Kidney (tissue), 14 donors: ENCODE measurements around the gene ARHGAP26. TPM values are rescaled to one million over a fixed set of nuclear protein-coding genes. Genes with fewer than 3 reads are reported as not detected.

Source experiments
- DNase-seq, 5 donors: peaks; one replicate each; pipeline ENCODE4 v3.0.0-alpha.2; 2013 to 2020
- FAIRE-seq: peaks from 2 replicates; lab custom pipeline; 2012; peaks lifted over from hg19 to GRCh38; lab: Jason Lieb, UNC
- H3K27ac ChIP-seq, 2 donors: one replicate each; pipeline ENCODE4 v1.7.0; 2013; ENCODE audit warnings: low read depth in 2 of 2, low read length in 2 of 2, inconsistent platforms in 1 of 2
- H3K27me3 ChIP-seq: one replicate; pipeline ENCODE4 v1.7.1; 2013; ENCODE audit warnings: low read length, inconsistent platforms; ENCODE audit not compliant: control insufficient read depth, insufficient read depth
- H3K36me3 ChIP-seq, 3 donors: one replicate each; pipeline versions ENCODE4 v1.7.0 to v1.7.1; 2013; ENCODE audit warnings: low read length in 3 of 3, control low read depth in 1 of 3, inconsistent platforms in 1 of 3; ENCODE audit not compliant: insufficient read depth in 3 of 3, control insufficient read depth in 2 of 3
- H3K4me1 ChIP-seq, 3 donors: one replicate each; pipeline versions ENCODE4 v1.7.0 to v1.7.1; 2013; ENCODE audit warnings: low read length in 3 of 3, inconsistent platforms in 1 of 3, low read depth in 1 of 3; ENCODE audit not compliant: control insufficient read depth in 2 of 3, insufficient read depth in 2 of 3
- H3K4me3 ChIP-seq, 3 donors: one replicate each; pipeline versions ENCODE4 v1.7.0 to v1.8.1; 2013; ENCODE audit warnings: low read length in 3 of 3, control low read depth in 1 of 3, inconsistent platforms in 1 of 3
- H3K9ac ChIP-seq, 3 donors: one replicate each; pipeline versions ENCODE4 v1.7.0 to v1.7.1; 2013; ENCODE audit warnings: low read length in 3 of 3, control low read depth in 1 of 3, inconsistent platforms in 1 of 3
- H3K9me3 ChIP-seq, 3 donors: one replicate each; pipeline versions ENCODE4 v1.7.0 to v1.7.1; 2013; ENCODE audit warnings: low read length in 3 of 3, control low read depth in 1 of 3, inconsistent platforms in 1 of 3; ENCODE audit not compliant: control insufficient read depth in 2 of 3, insufficient read depth in 1 of 3
- CTCF ChIP-seq: IDR thresholded peaks from 3 replicates; pipeline ENCODE4 v1.5.1; 2012; ENCODE audit warnings: mild to moderate bottlenecking, moderate library complexity, borderline replicate concordance; ENCODE audit not compliant: insufficient read depth; ENCODE audit errors: extremely low read depth
- intact Hi-C: fragments of 100-400 bp; cut with DNase I; formaldehyde crosslinking; loops from one replicate; pipeline ENCODE4 v1.11.1; 2022
- polyA plus RNA-seq: library from polyadenylated mRNA; stranded (reverse); fragments of 350-450 nt; fragmentation: Illumina TruSeq; extraction: RNeasy Lipid Tissue Mini Kit (QIAGEN cat#74804); gene quantifications from one replicate; pipeline ENCODE4 v1.2.3, GENCODE V29; 2014; ENCODE audit warnings: low read depth, low replicate concordance; ENCODE audit not compliant: insufficient read depth
- total RNA-seq: library from RNA; stranded (reverse); fragmentation: NEBNext Ultra II Directional; extraction: Animal tissue kit (Norgen Biotek cat#: 25700); gene quantifications from one replicate; pipeline ENCODE4 v1.2.1, GENCODE V29; 2021
- donor health status: control.
- donor health status: control.
- donor health status: control.
- donor health status: control.
- donor health status: control.
- donor health status: DM: yes; HTN: yes; CAD: no.
- donor health status: Normal renal cell carcinoma (clear cell type).

ARHGAP26 gene
- total and polyA plus RNA-seq, 2 donors from 2014 or later = 2.5 to 85.7 TPM

DNA sequence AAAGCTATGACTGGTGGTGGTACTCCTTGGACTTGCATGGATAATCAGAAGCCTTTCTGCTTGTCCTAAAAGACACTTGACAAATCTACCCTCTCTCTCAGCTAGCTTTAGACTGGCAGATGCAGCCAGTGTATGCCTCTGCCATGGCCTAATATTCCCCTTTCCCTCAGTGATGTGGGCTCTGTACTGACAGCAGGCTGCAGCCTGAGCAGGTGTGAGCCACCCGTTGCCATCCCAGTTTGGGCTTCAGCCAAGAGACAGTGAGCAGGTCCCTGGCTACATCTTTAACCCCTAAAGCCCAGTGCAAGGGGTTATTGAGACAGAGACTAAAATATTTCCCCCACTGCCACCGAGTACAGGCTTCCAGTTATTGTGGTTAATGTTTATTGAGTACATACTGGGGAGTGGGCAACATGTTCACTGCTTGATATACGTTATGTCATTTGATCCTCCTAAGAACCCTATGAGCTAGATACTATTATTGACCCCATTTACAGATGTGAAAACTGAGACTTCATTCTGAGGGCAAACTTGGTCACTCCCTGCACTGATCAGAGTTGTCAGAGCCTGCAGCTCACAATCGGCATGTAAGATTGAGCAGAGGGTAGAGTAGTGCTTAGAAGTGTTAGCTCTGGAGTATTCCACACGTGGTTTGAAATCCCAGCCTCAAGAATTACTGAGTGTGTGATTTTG lies 254.2 kb downstream of the ARHGAP26 start:
- Histone ChIP-seq H3K27me3 (no peaks in the 10 kb centered on the region), H3K36me3 (no peaks in the 10 kb centered on the region), H3K9me3 (no peaks in the 10 kb centered on the region), H3K4me3 (no peak overlapping the region), H3K4me1 (peaks cover 0 to 14% (median 10%) of the 10 kb centered on the region in 3 donors), H3K9ac (no peak overlapping the region), H3K27ac (no peak overlapping the region)
- no peak for TF ChIP-seq CTCF
- no peak for FAIRE-seq
- no peak for DNase-seq
- intact Hi-C loops = no loop called here

GRCh38 chr5:143025376-143025775 lies 255.2 kb downstream of the ARHGAP26 start:
- TF ChIP-seq CTCF = no peak
- FAIRE-seq (no peak), DNase-seq (no peak)
- no peak overlapping the region for H3K9ac ChIP-seq
- H3K27ac ChIP-seq = no peak overlapping the region
- H3K27me3 ChIP-seq = no peaks in the 10 kb centered on the region
- H3K36me3 ChIP-seq = no peaks in the 10 kb centered on the region
- intact Hi-C loops = no loop called here
- no peak overlapping the region for H3K4me3 ChIP-seq
- H3K9me3 ChIP-seq = no peaks in the 10 kb centered on the region
- H3K4me1 ChIP-seq = peaks cover 0 to 14% (median 10%) of the 10 kb centered on the region in 3 donors

DNA sequence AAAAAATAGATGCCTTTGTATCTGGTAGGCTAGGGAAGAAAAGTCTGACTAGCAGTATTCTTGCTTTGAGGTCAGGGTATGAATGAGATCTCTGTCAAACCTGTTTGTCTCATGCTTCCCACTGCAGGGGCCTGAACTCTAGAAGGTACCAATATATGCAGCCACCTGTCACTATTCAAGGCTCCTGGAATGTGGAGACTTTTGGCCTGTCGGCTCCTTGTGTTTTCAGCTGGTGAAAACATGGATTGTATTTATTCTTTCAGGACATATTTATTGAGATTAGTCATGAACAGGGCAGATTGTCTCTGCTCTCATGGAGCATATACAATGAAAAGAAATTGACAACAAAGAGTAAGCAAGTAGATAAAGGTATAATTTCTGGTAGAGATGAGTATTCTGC lies 255.8 kb downstream of the ARHGAP26 start:
- no peaks in the 10 kb centered on the region for H3K9me3 ChIP-seq
- no peaks in the 10 kb centered on the region for H3K36me3 ChIP-seq
- intact Hi-C loops = no loop called here
- FAIRE-seq = no peak
- TF ChIP-seq CTCF = no peak
- no peak overlapping the region for H3K27ac ChIP-seq
- no peak for DNase-seq
- no peak overlapping the region for H3K4me3 ChIP-seq
- H3K9ac ChIP-seq = no peak overlapping the region
- H3K27me3 ChIP-seq = no peaks in the 10 kb centered on the region
- peaks cover 0 to 14% (median 10%) of the 10 kb centered on the region in 3 donors for H3K4me1 ChIP-seq
